NOMO-1 (cell line): ENCODE results near the gene GPR176.
"Not testable (repeated sequence)": the region's sequence is repeated elsewhere in the genome, so short reads cannot be mapped to it uniquely, and the experiment has no call there.

Experiments
- DNase-seq, 2 experiments: peaks; one replicate each; lab custom pipeline; 2025; ENCODE audit not compliant: unreplicated experiment in 2 of 2; lab: John Stamatoyannopoulos, UW

The GPR176 gene

DNA sequence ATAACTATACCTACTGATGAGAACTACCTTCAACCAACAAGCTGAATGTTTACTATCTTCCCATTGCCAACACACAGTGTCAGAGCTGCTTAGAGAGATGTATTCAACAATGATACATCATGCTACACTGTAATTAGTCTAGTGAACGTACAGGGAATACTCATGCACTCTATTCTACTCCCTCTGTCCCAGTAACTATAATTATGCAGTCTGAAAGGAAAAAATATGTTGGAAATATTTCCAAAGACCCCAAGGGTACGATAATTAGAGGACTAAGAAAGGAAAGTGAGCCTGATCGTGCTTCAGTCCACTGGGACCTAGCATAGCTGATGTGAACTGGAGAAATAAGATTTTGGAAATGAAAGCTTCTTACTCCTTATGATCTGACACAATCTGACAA is 100.5 kb downstream of the GPR176 start:
- DNase-seq = no peak

DNA sequence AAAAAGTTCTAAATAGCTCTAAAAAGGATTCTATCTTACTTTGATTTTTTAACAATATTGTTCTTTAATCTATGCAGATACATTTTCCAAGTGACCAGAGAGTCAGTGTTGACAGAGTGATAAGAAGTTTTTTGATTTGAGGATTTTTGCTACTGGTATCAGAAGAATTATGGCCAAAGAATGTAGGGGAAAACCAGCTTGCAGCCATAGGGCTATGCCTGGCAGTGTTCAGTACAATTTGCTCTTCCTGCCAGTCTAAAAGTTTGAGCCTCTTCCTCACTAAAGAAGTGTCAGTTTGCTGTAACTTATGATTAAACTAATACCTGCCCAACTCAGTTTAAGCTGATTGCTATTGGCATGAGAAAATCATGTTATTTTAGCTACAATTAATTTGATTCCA is 102.2 kb downstream of the GPR176 start:
- no peak for DNase-seq

DNA sequence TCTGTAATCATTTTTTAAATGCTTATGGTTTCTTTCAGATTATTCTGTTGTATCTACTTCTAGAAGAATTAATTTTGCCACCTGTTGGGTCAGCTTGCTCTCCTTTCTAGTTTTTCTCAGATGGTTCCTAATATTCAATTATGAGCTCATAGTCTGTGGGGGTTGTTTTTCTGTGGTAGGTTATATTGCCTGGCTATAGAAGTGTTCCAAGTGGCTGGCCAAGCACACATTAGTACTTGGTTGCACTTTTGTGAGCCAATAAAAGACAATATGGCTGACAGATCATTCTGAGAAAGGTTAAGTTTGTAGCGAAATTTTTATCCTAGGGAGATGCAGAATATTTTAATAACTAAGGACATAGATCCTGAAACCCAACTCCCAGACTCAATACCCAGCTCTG is 105.6 kb downstream of the GPR176 start:
- no peak for DNase-seq

DNA sequence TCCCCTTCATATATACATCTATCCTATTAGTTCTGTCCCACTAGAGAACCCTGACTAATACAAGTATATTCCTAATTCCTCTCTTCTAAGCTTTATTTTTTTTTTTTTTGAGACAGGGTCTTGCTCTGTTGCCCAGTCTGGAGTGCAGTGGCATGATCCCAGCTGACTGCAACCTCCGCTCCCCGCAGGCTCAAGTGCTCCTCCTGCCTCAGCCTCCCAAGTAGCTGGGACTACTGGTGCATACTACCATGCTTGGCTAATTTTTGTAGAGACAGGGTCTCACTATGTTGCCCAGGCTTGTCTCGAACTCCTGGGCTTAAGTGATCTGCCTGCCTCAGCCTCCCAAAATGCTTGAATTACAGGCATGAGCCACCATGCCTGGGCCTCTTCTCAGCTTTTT is 107.4 kb downstream of the GPR176 start:
- DNase-seq = not testable (repeated sequence)

DNA sequence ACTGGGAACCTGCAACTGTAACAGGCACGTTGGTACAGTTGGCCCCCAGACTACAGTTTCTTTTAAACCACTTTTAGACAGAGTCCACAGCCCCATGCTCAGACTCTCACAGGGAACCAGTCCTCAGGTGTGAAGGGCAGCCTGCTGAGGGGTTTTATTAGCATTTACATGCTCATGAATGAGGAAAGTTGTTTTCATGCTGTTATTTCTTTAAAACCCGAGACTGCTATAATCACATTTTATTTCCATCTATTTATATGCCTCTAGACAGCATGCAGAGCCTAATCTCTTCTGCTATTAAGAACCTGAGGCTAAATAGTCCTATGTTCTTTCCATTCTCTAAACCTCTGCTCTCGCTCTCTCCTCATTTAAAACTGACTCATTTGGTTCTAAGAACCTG is 111.2 kb downstream of the GPR176 start:
- DNase-seq = no peak

DNA sequence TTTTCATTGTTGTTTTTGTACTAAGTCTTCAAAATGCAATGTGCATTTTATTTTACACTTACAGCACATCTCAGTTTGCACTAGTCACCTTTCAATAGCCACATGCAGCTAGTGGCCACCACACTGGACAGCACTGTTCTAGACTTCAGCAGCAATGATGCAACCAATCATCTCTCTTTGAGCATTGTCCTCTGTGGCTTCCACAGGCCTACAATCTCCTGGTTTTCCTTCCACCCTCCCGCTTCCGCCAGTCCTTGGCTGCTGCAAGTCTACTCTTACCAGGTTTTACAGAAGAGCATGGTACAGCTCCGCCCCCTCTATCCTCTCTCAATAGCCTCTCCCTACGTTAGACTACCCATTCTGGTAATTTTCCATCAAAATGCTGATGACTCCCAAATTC is 112.3 kb downstream of the GPR176 start:
- DNase-seq = no peak

DNA sequence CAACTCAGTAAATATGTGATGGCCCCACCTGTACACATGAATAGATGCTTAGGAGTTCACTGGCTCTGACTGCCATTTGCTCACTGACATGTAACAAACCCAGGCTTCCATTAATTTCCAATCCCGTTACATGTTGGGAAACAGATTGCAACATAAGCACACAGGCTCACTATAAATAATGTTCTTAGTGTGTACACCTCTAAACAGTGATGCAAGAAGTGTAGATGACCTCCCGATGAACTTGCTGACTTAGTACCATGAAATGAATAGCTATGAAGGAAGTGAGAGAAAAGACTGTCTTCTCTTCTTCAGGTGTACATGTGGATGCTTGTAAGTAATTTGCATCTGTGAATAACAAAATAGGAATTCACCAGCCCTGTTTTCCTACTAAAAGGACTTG is 116.0 kb downstream of the GPR176 start:
- peak in 1 of 2 experiments; percentile 67 for DNase-seq

DNA sequence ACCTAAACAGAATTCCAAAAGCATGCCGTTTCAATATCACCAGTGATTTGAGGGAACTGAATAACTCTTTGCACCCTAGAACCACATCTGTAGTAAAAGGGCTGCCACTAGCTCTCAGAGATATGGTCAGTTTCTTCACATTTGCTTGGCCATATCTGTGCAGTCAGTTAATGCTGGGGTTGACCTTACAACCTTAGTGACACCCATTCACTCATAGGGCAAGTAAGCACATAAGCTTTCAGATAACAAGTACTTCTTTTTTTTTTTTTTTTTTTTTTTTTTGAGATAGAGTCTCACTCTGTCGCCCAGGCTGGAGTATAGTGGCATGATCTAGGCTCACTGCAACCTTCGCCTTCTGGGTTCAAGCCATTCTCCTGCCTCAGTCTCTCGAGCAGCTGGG is 117.0 kb downstream of the GPR176 start:
- DNase-seq = no peak

DNA sequence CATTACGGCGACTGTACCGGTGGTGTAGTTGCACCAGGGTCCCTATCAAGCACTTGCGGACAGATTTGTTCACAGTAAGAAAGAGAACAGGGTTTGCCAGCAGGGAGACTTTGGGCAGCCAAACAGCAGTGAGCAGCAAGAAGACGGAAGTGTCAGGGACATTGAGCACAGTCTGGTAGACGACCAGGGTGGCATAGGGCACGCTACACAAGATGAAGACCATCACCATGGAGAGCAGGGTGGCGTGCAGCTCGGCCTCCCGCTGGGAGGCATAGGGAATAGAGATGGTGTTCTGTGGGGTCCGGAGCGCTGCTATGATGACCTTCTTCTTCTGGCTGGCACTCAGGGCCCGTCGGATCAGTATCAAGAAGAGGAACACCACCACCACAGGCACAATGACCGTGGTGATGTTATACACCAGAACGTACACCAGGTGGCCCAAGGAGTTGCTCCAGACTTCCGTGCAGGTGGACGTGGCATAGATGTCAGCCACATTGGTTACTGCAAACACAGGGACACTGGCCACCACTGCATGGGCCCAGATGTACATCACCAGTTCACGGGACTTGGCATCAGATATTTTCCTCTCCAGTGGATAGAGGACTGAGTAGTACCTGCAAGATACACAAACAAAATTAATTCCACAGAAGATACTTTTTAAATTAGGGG is 118.3 kb downstream of the GPR176 start:
- DNase-seq = no peak

DNA sequence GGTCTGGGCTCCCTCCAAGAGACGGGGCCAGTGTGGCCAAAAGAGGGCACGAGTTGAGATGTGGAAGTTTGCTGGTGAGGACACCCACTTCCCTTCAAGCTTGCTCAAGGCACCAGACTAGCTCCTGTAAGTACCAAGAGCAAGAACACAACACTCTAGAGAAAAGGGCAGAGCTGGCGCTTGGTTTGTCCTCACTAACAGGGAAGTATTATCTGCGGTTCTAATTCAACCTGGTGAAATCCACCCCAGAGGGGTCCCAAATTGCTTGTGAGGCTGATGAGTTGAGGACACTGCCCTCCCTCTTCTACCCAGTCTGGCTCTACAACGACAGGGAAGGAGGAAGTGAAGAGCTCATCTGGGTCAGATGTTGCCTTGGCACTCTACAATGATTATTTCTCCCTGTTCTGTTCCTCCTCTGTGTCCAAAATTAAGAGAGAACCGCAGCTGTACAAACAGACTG is 120.5 kb downstream of the GPR176 start:
- peak; percentile 51 to 60 for DNase-seq

DNA sequence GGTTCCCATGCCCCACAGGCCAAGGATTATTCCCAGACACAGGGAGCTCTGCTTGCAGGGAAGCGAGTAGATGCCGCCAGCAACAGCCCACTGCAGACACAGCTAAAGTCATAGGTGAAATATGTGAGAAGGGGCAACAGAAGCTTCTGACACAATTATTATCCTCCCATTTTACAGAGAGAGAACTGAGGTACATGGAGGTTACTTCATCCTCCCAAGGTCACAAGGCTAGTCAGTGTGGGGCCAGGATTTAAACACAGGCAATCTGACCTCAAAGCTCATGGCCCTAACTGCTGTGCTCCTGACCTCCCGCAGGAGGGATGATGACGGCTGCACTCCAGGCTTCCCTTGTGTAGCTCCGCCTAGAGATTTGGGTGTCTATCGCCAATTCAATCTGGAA is 121.7 kb downstream of the GPR176 start:
- DNase-seq = no peak

DNA sequence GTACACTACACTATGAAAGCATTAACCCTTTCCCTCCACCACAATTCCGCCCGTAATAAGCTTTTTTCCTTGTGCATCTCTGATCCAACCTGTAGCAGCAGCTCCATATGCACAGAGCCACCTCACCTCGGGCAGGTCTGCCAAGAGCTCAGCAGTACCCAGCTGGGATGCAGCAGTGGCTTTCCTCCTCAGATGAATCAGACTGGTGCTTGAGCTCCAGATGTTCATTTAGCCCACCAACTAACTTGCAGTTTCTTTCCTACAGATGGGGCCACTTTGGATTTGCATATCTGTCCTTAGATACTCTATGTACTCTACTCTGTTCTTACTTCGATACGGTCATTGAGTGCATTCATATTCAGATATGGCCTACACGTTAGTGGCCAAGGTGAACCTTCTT is 122.7 kb downstream of the GPR176 start:
- DNase-seq = no peak

DNA sequence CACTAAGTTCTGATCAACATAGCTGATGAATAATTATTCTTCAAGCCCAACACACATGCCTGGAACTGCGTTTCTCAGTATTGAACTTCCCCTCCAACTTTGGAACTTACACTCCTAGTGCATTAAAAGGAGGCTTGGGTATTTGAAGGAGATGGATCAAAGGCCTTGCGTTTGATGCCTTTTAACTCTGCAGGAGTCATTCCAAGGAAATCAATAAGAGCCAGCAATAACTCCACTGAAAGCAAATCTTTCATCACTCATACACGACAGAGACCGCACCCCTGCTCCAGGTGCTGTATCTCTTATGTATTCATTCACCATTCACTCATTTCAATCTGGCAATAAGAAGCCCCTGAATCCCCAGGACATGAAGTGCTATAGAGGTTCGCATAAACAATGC is 123.5 kb downstream of the GPR176 start:
- DNase-seq = no peak

DNA sequence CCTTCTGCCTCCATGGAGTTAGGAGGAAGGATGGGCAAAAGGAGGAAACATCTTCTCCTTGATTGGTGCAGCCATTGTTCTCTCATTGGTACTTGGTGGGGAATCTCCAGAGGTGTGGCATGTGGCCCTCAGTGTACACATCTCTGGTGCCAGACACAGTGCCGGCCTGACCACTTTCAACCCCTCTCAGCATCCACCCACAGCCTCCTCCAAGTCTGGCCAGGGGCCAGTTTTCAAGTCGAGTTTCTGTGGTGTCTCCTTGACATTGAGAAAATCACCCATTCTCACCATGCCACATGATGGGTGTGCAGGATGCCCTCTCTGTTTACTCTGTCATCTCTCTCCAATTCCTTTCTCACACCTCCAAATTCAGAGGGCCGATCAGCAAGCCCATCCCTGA is 124.6 kb downstream of the GPR176 start:
- DNase-seq = no peak

DNA sequence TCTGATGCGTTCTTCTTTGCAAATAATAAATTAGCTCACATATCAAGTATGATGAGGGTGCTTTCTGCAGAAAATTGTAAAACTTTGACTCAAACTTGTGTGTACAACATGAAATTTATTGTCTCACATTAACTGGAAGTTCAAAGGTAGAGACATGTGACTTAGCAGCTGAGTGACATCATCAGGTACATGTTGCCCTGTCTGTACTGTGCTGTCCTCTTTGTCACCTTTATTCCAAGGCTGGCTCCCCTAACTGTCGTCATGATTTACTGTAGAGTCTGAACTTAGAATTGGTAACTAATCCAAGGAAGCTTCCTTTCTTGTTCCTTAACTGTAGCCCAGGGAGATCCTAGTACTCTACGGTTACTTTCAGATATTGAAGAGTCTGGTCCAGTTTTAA is 125.1 kb downstream of the GPR176 start:
- DNase-seq = no peak

DNA sequence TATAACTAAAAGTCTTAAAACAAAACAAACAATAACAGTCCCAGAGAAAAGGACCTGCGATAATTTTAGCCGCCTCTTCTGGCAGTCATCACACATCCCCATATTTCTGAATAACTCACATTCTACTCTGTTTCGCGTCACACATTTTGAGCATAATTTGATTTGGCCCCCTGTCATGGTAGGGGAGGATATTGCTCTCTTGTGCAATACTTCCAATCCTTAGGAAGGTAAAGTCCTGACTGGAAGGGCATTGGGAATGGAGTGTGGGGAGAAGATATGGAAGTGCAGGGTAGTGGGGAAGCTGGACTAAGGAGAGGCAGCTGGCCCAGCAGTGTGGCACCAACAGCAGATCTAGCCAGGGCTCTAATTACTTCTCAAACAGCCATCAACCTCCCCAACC is 126.1 kb downstream of the GPR176 start:
- no peak for DNase-seq

DNA sequence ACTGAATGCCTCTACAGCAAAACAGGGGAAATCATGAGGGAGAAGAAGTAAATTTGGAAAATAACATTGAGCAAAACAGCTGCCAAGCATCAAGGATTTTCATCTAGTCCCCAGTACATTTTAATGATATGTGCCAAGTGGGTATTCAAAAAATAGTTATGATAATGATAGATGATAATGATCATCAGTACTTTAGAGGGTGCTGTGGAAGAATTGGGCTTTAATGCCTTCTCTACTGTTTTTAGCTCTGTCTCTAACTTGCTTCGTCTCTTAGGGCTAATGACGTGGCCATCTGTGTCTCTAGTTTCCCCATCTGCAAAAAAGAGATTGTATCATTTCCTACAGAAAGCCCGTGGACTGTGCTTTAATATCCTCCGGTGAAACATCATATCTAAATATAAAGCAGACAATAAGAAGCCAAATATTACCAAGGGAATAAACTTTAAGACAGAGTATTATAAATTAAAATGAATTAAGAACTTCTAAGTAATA is 127.2 kb downstream of the GPR176 start:
- DNase-seq = no peak

DNA sequence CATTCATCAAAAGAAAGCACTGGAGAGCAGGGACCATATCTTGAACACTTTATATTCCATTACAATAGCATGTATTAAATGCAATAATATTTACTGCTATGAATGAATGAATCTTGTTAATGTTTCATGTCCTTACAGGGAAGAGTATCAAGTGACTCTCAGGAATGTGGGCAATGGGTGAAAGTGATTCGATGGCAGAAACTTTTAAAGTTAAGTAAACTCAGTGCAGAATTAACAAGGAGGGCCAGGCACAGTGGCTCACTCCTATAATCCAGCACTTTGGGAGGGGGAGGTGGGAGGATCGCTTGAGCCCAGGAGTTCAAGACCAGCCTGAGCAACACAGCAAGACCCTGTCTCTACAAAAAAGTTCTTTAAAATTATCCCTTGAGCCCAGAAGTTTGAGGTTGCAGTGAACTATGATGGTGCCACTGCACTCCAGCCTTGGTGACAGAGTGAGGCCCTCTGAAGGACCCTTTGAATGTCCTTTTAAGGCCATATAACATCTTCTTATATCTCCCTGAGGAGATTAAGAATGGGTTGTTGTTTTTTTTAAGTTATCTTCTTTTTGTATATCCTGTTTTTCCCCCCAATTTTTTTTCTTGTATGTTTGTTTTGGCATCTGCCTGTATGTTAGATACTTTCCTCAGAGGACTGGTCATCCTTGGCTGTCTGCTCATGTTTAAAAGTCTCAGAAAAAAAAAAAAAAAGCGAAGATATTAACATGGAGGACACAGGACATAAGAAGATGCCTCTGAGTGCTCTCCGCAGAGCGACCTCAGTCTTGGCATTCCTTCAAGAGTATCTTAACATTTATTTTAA is 127.8 kb downstream of the GPR176 start:
- no peak for DNase-seq

DNA sequence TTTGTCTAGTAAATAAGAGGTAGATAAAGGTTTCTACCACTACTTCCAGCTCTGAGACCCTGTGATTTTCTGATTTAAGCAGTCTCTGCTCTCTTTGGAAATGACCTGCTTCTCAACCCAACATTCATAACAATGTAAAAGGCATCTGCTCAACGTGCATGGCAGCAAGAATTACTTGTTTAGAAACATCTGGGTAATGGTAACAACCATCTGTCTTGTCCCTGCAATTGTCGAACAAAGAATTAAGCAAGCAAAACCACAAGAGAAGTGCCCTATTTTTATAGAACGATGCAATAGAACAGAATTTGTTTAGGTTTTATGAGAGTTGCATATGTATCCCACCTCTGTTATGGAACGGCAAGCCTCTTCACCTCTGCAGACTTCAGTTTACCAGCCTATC is 130.3 kb downstream of the GPR176 start:
- peak in 1 of 2 experiments; percentile 41 for DNase-seq

DNA sequence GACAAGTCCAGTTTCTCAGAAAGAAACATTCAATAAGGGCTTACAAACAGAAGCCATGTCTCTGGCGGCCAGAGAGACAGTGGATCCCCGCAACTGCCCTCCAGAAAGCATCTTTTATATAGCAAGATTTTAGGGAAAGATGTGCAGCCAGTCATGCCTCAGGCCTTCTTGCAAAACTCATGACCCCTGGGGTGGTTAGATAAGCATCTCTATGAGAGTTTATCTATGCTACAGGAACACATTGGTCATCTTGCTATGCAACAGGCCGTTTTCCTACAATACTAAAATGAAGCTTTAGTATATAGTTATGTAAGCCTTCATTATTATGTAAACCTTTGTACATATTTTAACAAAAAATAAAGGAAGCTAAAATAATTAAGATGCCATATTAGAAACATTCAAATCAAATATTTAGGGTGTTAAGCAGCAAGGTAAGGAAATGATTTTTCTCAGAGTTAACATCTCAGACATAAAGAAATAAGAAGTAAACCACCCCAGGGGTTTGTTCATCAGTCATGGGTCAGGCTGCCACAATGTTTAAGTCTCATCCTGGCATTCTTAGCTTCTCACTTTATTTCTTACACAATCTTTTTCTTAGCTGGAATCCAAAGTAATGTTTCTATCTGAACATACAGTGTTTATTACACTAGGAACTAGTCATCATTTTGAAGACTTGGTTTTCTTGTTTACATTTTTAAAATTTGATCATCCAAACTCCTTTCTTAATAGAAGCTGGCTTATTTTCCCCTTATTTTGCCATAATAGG is 131.1 kb downstream of the GPR176 start:
- DNase-seq = no peak

DNA sequence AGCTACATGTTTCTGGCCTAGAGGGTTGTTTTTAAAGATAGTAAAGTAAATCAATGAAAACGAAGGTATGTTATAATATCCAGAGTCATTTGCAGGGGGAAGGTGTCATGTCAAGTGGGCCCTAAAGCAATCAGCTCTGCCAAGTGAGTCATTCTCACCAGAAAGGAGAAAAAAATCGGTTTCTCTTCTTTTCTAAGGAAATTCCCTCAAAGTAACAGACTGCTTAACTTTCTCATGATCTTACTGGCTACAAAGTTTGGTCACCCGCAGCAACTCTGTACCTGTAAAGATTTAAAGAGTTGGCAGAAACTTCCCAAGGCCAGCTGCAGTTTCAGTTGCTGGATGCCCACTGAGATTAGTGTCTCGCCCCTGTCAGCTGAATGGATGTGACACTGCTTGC is 132.0 kb downstream of the GPR176 start:
- DNase-seq = no peak
